ENCODE measurements around the gene ANKRD11. TPM values are rescaled to one million over a fixed set of nuclear protein-coding genes. Genes with fewer than 3 reads are reported as not detected.

The ANKRD11 gene
- total RNA-seq, 1 experiment from 2014 or later, result 28.5 TPM

DNA sequence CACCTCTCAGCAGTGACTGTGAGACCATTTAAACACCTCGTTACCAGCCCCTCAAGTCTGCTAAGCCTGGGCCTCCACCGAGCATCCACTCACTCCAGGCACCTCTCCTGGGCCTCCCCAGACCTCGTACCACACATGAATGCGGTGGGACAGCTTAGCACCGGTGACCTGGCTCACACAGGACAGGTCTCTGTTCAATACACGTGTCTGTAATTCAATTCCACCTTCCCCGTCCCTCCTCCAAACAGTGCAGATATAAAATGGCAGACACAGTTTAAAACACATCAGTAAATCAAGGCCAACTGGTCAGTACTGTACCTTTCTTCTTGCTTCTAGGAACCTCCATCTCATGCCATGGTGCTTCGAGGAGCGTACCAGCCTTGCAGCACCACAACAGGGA, 199.0 kb downstream of the ANKRD11 start:
- H3K9ac ChIP-seq (ENCODE audit: low read length), result no peak overlapping the region
- H3K36me3 ChIP-seq (ENCODE audit: insufficient read depth, low read length), result no peaks in the 10 kb centered on the region
- no peaks in the 10 kb centered on the region for H3K79me2 ChIP-seq (ENCODE audit: low read length)

DNA sequence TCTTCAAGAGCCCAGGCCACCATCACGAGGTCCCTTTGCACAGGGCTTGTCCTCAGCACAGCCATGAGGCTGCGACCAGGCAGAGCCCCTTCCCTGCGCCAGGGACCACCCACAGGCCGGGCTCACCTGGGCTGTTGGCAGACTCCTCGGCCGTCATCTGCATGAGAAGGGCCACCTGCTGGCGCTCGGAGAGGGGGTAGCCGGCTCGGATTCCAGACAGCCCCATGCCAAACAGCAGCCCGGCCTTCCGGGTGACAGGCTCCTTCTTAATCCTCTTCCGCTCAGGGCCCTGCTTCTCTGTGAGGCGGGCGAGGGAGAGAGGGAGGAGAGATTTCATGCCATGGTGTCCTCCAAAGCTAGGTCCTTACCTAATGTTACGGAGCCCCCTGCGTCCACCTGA, 199.5 kb downstream of the ANKRD11 start:
- H3K36me3 ChIP-seq (ENCODE audit: insufficient read depth, low read length), result no peaks in the 10 kb centered on the region
- H4K20me1 ChIP-seq (ENCODE audit: insufficient read depth, low read depth, low read length), result no peaks in the 10 kb centered on the region
- no peak overlapping the region for H3K4me2 ChIP-seq (ENCODE audit: low read depth, low read length, poor library complexity, severe bottlenecking)
- DNase-seq, result no peak
- no peaks in the 10 kb centered on the region for H3K4me1 ChIP-seq (ENCODE audit: low read length)
- H3K9me3 ChIP-seq (ENCODE audit: low read length), result no peaks in the 10 kb centered on the region
- H3K9ac ChIP-seq (ENCODE audit: low read length), result no peak overlapping the region
- H3K9me2 ChIP-seq (replicated peaks; ENCODE audit: insufficient read depth, low read length), result no peaks in the 10 kb centered on the region
- no peak overlapping the region for H3K4me3 ChIP-seq (ENCODE audit: low read length)
- no peaks in the 10 kb centered on the region for H3K27me3 ChIP-seq (ENCODE audit: low read length)
- no peak overlapping the region for H2AFZ ChIP-seq (ENCODE audit: low read length)
- no peak overlapping the region for H3K27ac ChIP-seq (ENCODE audit: low read length)
- H3K79me2 ChIP-seq (ENCODE audit: low read length), result no peaks in the 10 kb centered on the region

More for the DNA sequence above, 199.0 kb downstream of the ANKRD11 start:
- H3K27ac ChIP-seq (ENCODE audit: low read length), result no peak overlapping the region
- H3K4me2 ChIP-seq (ENCODE audit: low read depth, low read length, poor library complexity, severe bottlenecking), result no peak overlapping the region
- H3K4me1 ChIP-seq (ENCODE audit: low read length), result no peaks in the 10 kb centered on the region
- H3K4me3 ChIP-seq (ENCODE audit: low read length), result no peak overlapping the region
- no peak overlapping the region for H2AFZ ChIP-seq (ENCODE audit: low read length)
- no peaks in the 10 kb centered on the region for H3K9me3 ChIP-seq (ENCODE audit: low read length)
- H3K9me2 ChIP-seq (replicated peaks; ENCODE audit: insufficient read depth, low read length), result no peaks in the 10 kb centered on the region
- H4K20me1 ChIP-seq (ENCODE audit: insufficient read depth, low read depth, low read length), result no peaks in the 10 kb centered on the region
- no peaks in the 10 kb centered on the region for H3K27me3 ChIP-seq (ENCODE audit: low read length)
- DNase-seq, result no peak

DNA sequence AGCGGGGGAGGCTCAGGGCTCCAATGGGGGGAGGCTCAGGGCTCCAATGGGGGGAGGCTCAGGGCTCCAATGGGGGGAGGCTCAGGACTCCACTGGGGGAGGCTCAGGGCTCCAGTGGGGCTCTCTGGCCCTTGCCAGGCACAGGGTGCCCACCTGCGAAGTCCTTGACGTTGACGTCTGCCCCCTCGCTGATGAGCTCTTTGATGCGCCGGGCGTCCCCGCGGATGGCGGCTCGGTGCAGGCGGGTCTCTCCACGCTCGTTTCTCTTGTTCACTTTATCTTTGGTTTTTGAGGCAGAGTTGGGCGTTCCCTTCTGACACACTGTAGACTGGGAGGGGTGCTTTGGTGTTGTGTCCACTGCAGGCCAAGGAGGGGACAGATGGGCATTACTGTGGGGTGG, 199.9 kb downstream of the ANKRD11 start:
- Histone ChIP-seq H3K9me2 (replicated peaks; ENCODE audit: insufficient read depth, low read length) (no peaks in the 10 kb centered on the region), H3K9me3 (ENCODE audit: low read length) (no peaks in the 10 kb centered on the region), H3K9ac (ENCODE audit: low read length) (no peak overlapping the region), H2AFZ (ENCODE audit: low read length) (no peak overlapping the region), H4K20me1 (ENCODE audit: insufficient read depth, low read depth, low read length) (no peaks in the 10 kb centered on the region), H3K27ac (ENCODE audit: low read length) (no peak overlapping the region), H3K36me3 (ENCODE audit: insufficient read depth, low read length) (no peaks in the 10 kb centered on the region), H3K4me1 (ENCODE audit: low read length) (no peaks in the 10 kb centered on the region), H3K79me2 (ENCODE audit: low read length) (no peaks in the 10 kb centered on the region), H3K4me2 (ENCODE audit: low read depth, low read length, poor library complexity, severe bottlenecking) (no peak overlapping the region), H3K4me3 (ENCODE audit: low read length) (no peak overlapping the region), H3K27me3 (ENCODE audit: low read length) (no peaks in the 10 kb centered on the region)
- no peak for DNase-seq

DNA sequence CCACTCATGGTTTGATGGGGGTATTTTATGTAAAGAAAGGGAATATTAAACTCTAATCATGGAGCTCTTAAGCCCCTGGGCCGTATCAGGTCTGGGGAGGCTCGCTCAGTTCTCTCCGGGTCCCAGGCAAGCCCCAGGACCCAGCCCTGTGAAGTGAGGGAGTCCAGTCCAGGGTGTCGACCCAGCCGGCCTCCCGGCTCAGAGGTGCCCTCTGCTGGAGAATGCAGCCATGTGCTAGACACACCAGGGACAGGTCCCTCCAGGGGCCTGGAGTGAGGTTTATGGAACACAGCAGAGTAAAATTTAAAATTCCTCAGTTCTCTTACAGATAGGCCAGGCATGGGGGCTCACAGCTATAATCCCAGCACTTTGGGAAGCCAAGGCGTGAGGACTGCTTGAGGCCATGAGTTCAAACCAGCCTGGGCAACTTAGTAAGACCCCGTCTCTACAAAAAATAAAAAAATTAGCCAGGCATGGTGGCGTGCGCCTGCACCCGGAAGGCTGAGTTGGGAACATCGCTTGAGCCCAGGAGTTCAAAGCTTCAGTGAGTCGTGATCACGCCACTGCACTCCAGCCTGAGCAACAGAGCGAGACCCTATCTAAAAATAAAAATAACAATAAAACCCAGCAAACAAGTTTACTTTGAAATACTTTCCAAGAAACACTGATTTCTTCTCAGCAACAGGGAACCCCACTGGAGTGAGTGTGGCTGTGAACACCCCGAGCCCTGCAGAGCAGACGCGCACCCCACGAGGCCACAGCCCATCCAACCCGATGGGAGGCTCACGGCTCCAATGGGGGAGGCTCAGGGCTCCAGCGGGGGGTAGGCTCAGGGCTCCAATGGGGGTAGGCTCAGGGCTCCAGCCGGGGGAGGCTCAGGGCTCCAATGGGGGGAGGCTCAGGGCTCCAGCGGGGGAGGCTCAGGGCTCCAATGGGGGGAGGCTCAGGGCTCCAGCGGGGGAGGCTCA, 200.6 kb downstream of the ANKRD11 start:
- H4K20me1 ChIP-seq (ENCODE audit: insufficient read depth, low read depth, low read length), result no peaks in the 10 kb centered on the region
- H3K36me3 ChIP-seq (ENCODE audit: insufficient read depth, low read length), result no peaks in the 10 kb centered on the region
- H3K4me1 ChIP-seq (ENCODE audit: low read length), result no peaks in the 10 kb centered on the region
- H2AFZ ChIP-seq (ENCODE audit: low read length), result no peak overlapping the region
- no peak overlapping the region for H3K27ac ChIP-seq (ENCODE audit: low read length)
- no peak overlapping the region for H3K4me2 ChIP-seq (ENCODE audit: low read depth, low read length, poor library complexity, severe bottlenecking)
- no peaks in the 10 kb centered on the region for H3K9me2 ChIP-seq (replicated peaks; ENCODE audit: insufficient read depth, low read length)
- H3K79me2 ChIP-seq (ENCODE audit: low read length), result no peaks in the 10 kb centered on the region
- no peaks in the 10 kb centered on the region for H3K27me3 ChIP-seq (ENCODE audit: low read length)
- H3K9ac ChIP-seq (ENCODE audit: low read length), result no peak overlapping the region
- H3K9me3 ChIP-seq (ENCODE audit: low read length), result no peaks in the 10 kb centered on the region
- DNase-seq, result peak; percentile 88
- no peak overlapping the region for H3K4me3 ChIP-seq (ENCODE audit: low read length)

DNA sequence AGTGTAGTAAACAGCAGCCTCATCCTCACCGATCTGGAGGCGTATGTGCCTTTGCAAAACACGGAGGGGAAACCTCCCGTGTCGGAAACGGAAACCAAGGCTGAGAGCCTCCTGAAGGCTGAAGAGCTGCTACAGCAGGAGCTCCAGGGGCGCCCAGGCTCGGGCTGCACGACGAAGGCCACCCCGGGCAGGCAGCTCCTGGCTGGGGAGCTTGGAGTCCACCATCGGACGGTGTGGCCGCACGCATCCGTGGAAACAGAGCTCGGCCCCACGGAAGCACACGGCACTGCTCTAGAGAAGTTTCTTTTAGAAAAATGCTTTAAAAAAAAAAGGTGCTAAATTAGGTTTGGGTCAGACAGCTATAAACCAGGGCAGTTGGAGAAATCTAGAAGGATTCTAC, 201.4 kb downstream of the ANKRD11 start:
- Histone ChIP-seq H3K36me3 (ENCODE audit: insufficient read depth, low read length) (no peaks in the 10 kb centered on the region), H4K20me1 (ENCODE audit: insufficient read depth, low read depth, low read length) (no peaks in the 10 kb centered on the region), H3K27ac (ENCODE audit: low read length) (no peak overlapping the region), H3K9me2 (replicated peaks; ENCODE audit: insufficient read depth, low read length) (no peaks in the 10 kb centered on the region), H3K4me2 (ENCODE audit: low read depth, low read length, poor library complexity, severe bottlenecking) (no peak overlapping the region), H2AFZ (ENCODE audit: low read length) (no peak overlapping the region), H3K27me3 (ENCODE audit: low read length) (no peaks in the 10 kb centered on the region), H3K4me1 (ENCODE audit: low read length) (no peaks in the 10 kb centered on the region), H3K79me2 (ENCODE audit: low read length) (no peaks in the 10 kb centered on the region), H3K4me3 (ENCODE audit: low read length) (no peak overlapping the region), H3K9ac (ENCODE audit: low read length) (no peak overlapping the region), H3K9me3 (ENCODE audit: low read length) (no peaks in the 10 kb centered on the region)
- no peak for DNase-seq

DNA sequence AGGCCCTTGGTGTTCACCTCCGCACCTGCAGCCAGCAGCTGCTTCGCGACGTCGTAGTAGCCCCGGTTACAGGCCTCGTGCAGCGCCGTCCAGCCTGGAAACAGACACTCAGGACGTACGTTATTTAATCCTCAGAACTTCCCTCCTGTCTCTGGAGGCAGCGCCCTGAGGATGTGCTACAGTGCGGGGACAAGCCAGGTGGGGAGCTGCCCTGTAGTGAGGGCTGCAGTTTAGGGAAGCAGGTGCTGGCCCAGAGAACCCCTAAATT, 201.8 kb downstream of the ANKRD11 start:
- Histone ChIP-seq H3K79me2 (ENCODE audit: low read length) (no peaks in the 10 kb centered on the region), H3K27ac (ENCODE audit: low read length) (no peak overlapping the region), H3K4me3 (ENCODE audit: low read length) (no peak overlapping the region), H3K4me1 (ENCODE audit: low read length) (no peaks in the 10 kb centered on the region), H2AFZ (ENCODE audit: low read length) (no peak overlapping the region), H3K9ac (ENCODE audit: low read length) (no peak overlapping the region), H3K4me2 (ENCODE audit: low read depth, low read length, poor library complexity, severe bottlenecking) (no peak overlapping the region), H3K36me3 (ENCODE audit: insufficient read depth, low read length) (no peaks in the 10 kb centered on the region), H3K27me3 (ENCODE audit: low read length) (no peaks in the 10 kb centered on the region), H3K9me3 (ENCODE audit: low read length) (no peaks in the 10 kb centered on the region), H3K9me2 (replicated peaks; ENCODE audit: insufficient read depth, low read length) (no peaks in the 10 kb centered on the region), H4K20me1 (ENCODE audit: insufficient read depth, low read depth, low read length) (no peaks in the 10 kb centered on the region)
- DNase-seq, result no peak

DNA sequence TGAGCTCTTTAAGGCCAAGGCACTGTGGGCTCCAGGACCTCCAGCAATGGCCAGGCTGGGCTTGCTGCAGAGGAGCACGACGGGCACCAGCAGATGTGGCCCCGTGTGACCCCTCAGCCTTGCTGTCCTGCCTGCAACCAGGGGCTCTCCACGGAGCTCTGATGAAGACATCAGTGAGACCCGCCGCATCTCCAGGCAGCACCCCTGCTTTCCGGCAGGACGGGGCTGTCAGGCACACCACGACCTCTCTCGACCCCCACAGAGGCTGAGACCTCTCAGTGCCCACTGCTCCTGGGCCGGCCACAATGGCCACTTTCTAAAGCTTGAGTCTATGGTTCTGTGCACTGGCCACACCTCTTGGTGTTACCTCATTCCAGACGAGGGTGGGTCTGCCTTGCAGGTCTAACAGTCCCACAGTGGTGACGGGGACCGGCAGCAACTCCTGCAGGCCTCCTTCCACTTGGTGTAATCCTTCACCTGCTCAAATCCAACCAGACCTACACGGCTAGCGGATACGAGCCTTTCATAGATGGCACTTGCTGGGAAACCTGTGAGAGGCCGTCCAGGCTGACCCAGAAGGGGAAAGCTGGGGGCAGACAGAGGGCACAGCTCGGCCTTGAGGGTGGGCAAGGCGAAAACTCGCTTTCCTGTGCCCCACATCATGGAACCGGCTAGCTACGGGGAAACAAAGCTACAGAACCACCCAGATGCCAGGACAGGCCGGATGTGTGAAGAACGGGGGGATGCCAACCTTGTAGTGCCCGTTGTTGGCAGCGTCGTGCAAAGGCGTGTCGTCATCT, 202.4 kb downstream of the ANKRD11 start:
- Histone ChIP-seq H2AFZ (ENCODE audit: low read length) (no peak overlapping the region), H3K4me2 (ENCODE audit: low read depth, low read length, poor library complexity, severe bottlenecking) (no peak overlapping the region), H3K27ac (ENCODE audit: low read length) (no peak overlapping the region), H3K9ac (ENCODE audit: low read length) (no peak overlapping the region), H3K27me3 (ENCODE audit: low read length) (no peaks in the 10 kb centered on the region), H3K4me3 (ENCODE audit: low read length) (no peak overlapping the region), H3K36me3 (ENCODE audit: insufficient read depth, low read length) (no peaks in the 10 kb centered on the region), H3K9me3 (ENCODE audit: low read length) (no peaks in the 10 kb centered on the region), H3K79me2 (ENCODE audit: low read length) (no peaks in the 10 kb centered on the region), H3K9me2 (replicated peaks; ENCODE audit: insufficient read depth, low read length) (no peaks in the 10 kb centered on the region), H4K20me1 (ENCODE audit: insufficient read depth, low read depth, low read length) (no peaks in the 10 kb centered on the region), H3K4me1 (ENCODE audit: low read length) (no peaks in the 10 kb centered on the region)
- no peak for DNase-seq

DNA sequence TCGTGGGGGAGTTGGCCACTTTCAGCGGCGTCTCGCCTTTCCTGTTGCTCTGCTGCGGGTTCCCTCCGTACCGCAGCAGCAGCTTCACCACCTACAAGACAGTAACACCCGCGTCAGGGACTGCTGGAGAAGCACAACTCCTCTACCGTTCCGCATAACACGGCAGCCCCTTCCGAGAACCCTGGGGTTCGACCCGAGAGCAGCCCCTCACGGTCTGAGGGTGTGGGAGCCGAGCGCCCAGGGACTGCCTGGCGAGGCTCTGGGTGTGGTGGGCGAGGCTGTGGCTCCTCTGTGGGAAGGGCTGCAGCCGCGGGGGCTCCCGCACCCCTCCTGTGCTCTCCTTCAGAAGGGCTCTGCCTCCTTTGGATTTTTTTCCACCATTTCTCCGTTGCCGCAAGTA, 204.3 kb downstream of the ANKRD11 start:
- Histone ChIP-seq H3K4me2 (ENCODE audit: low read depth, low read length, poor library complexity, severe bottlenecking) (no peak overlapping the region), H3K36me3 (ENCODE audit: insufficient read depth, low read length) (no peaks in the 10 kb centered on the region), H4K20me1 (ENCODE audit: insufficient read depth, low read depth, low read length) (no peaks in the 10 kb centered on the region), H3K9ac (ENCODE audit: low read length) (no peak overlapping the region), H3K27me3 (ENCODE audit: low read length) (no peaks in the 10 kb centered on the region), H3K27ac (ENCODE audit: low read length) (no peak overlapping the region), H3K4me1 (ENCODE audit: low read length) (no peaks in the 10 kb centered on the region), H2AFZ (ENCODE audit: low read length) (no peak overlapping the region), H3K9me2 (replicated peaks; ENCODE audit: insufficient read depth, low read length) (no peaks in the 10 kb centered on the region), H3K79me2 (ENCODE audit: low read length) (no peaks in the 10 kb centered on the region), H3K4me3 (ENCODE audit: low read length) (no peak overlapping the region), H3K9me3 (ENCODE audit: low read length) (no peaks in the 10 kb centered on the region)
- DNase-seq, result no peak
